EL (cell line): ENCODE results near the gene JAM2.
A peak's percentile ranks its signal among the peaks of the same experiment; 100 is the strongest.
"Not testable (repeated sequence)": the region's sequence is repeated elsewhere in the genome, so short reads cannot be mapped to it uniquely, and the experiment has no call there.

Source experiments
- DNase-seq: peaks from one replicate; pipeline ENCODE4 v3.0.0-alpha.2; 2016

The JAM2 gene

DNA sequence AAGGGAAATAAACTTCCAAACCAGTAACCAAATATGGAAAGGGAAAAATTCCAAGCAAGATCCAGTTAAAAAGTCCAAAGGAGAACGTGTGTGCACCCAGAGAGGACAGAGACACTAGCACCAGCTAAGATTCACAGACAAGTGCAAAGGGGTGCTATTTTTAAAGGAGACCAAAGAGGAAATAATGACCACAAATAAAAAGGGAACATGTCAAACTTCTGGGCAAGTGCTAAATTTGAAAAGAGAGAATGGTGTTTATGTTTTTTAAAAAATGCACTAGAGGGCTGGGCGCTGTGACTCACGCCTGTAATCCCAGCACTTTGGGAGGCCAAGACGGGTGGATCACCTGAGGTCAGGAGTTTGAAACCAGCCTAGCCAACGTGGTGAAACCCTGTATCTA is 8.6 kb downstream of the JAM2 start:
- no peak for DNase-seq

- DNase-seq: no peak
Observed at GRCh38 chr21:25649146-25649545, 10.1 kb downstream of the JAM2 start.

- no peak for DNase-seq
Observed at GRCh38 chr21:25656412-25656811, 17.4 kb downstream of the JAM2 start.

DNA sequence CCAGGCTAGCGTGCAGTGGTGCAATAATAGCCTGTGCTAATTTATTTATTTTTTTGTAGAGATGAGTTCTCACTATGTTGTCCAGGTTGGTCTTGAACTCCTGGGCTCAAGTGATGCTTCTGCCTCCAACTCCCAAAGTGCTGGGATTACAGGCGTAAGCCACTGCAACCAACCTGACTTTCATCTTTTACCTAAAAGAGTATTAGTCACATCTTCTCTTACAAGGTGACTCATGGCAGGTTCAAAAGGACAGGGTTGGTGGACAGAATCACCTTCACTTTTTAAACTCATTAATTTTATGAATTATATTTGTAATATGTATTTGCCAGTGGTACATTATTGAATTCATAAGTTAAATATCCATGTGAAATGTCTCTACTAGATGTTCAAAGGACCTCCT is 18.1 kb downstream of the JAM2 start:
- no peak for DNase-seq

DNA sequence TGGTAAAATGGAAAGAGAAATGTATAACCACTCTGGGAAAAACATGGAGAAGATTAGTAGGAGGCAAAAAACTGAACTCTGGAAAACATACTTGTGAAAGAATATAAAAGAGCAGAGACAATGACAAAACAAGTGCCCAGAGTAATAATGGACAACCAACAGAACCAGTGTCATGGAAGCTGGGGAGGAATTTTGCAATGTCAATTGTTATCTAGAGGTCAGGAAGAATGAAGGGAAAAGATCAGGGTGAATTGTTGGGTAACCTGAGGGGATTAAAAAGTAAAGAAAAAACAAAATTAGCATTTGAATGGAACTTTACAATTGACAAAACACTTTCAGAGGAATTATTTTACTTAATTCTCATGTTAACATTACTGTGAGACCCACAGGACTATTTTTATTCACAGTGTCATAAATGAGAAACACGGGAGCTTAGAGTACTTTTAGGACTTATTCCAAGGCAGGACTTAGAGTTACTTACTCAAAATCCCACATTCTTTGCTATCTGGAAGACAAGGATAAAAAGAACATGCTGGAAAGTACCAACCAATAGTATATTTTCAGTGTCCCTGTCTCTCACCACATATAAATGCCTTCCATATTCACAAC is 19.5 kb downstream of the JAM2 start:
- DNase-seq: no peak

DNA sequence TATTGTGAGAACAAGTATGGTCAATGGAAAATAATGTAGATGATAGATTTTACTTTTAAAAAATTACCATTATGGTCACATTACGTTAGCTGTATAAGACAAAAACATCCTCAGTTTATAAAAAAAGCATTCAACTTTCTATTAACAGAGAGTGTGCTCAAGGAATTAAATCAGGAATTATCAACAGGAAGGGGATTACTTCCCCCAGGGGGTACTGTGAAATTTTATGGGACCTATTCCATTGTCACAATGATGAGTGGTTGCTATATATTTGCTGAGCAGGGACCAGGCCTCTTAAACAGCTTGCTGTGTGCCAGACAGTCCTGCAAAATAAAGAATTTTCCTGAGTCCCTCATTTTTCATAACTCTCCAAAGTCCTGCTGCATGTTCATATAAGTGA is 21.2 kb downstream of the JAM2 start:
- no peak for DNase-seq

DNA sequence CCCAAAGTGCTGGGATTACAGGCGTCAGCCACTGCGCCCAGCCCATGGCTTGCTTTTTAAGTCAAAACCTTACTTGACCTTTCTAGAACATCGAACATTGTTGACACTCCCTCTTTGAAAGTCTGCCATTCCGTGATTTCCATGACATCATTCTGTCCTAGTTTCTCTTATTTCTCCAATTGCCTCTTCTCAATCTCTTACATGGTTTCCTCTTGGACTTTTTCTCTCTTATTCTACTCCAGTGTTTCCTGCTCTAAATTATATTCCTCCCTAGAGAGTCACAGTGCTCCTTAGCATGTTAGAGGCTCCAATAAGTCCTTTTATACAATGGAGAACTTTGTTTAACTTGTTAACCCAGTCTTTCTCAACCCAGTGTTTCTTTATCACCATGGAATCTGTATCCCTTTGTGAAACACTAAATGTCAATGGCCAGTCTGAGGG is 25.5 kb downstream of the JAM2 start:
- no peak for DNase-seq

DNA sequence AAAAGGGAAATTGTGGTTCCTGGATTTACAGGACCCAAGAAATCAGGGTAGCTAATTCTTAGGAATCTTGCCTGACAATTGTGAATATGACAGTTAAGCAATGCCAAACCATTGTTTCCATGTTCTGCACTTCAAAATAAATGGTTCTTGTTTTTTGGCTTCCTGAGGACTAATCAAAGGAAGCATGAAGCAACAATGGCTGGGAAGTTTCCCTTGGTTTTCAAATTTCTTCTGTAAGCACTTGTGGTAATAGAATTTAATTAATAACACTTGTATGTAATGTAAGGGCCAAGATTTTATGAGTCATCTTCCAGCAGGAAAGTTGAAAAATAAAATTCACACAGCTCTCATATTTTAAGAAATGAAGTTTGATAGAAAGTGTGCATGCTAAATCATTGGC is 31.7 kb downstream of the JAM2 start:
- peak; percentile 2 for DNase-seq

DNA sequence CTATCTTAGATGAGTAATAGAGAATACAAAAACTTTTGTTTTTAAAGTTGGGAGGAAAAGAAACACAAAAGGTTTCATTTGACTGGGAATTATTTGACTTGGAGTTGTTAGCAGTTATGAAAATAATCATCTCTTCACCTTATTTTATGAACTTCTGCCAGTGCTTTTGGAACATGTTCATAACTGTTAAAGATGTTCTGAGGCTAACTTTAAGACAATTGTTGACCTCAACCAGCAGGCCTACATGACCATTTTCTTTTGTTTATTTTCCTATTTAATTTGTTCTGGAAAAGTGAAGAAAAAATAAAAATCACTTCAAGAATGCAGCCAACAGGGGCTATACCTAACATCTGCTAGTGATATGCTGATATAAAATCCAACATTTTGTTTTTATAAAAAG is 37.4 kb downstream of the JAM2 start:
- no peak for DNase-seq

DNA sequence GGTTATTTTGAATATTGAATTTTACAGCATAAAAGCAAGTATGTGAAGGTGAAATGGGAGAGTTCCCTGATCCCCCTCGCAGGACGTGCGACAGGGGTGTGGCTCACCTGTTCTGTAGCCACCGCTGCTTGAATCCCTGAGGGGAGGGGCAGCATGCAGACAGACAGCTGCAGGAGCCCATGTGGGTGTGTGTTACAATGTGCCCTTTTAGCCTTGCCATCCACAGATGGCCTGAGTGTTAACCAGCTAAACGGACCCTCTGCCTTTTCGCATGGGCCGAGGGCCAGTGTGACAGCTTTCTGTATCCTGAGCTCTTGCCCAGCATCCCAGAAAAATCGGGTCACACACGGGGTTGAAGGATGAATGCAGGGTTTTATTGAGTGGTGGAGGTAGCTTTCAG is 43.3 kb downstream of the JAM2 start:
- DNase-seq: no peak

- no peak for DNase-seq
Observed at GRCh38 chr21:25687787-25688186, 48.7 kb downstream of the JAM2 start.

DNA sequence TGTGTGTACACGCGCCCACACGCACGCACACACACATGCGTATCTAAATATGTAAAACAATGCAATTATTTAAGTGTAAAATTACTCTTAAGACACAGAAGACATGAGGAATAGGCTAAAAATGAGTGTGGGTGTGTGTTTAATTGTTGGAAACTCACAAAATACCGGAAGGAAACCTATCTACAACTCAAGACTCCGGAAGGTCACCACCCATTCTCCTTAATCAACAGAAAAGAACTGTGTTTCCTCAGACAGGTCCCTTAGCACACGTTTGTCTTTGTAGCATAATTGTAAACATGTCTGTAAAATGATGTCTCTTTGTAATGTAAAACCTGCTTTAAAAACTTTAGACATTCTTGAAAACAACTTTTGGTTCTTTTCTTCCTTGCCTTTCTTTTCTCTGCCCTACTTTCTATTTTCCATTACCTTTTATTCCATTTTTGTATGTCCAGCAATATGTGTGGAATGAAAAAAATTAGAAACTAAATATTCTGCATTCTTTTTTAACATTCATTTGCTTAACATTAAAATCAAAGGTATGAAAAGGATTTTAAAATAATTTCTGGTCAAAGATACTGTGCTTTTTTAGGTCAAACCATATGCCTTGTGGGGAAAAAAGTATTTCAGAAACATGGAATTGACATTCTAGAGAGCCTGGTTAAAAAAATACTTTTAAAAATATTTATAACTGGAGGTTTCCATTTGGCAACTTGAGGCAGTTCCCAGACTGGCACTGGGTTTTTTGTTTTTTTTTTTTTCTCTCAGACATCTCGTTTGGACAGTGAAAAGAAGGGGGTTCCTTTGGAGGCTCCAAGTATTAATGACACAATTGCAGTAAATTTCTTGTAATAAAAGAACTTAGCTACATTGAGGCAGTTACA is 49.5 kb downstream of the JAM2 start:
- DNase-seq: no peak

DNA sequence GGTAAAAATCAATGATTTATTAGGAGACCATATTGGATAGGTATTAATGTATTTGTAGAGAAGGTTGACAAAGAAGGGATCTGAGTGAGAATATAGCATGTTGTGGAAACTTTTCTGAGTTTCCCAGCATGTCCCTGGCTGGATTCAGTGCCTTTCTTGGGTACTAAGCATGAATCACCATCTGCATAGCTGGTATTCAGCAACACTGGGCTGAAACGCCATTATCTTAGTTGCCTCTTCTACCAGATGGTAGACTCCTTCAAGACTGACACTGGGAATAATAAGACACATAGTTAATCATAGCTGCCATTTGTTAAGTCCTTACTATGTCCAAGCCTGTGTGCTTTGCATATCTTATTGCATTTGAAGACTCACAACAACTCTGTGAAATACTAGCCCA is 50.2 kb downstream of the JAM2 start:
- DNase-seq: no peak

DNA sequence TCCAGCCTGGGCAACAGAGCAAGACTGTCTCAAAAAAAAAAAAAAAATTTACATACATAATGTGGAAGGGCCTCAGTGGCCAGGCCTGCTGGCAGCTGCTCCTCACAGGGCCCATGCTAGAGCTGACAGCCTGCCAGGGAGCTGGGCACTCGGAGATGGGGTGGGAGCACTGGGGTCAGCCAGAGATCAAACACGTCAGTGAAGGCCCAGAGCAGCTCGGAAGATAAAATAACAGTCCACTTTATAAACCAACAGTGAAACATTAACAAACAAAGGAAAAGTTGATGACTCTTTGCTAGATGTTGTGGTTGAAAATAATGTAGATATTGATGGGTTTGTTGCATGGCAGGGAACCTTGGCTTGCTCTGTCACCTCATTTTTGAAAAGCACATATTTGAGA is 52.9 kb downstream of the JAM2 start:
- no peak for DNase-seq

- not testable (repeated sequence) for DNase-seq
Observed at GRCh38 chr21:25695461-25695860, 56.4 kb downstream of the JAM2 start.

- no peak for DNase-seq
Observed at GRCh38 chr21:25700741-25701140, 61.7 kb downstream of the JAM2 start.

DNA sequence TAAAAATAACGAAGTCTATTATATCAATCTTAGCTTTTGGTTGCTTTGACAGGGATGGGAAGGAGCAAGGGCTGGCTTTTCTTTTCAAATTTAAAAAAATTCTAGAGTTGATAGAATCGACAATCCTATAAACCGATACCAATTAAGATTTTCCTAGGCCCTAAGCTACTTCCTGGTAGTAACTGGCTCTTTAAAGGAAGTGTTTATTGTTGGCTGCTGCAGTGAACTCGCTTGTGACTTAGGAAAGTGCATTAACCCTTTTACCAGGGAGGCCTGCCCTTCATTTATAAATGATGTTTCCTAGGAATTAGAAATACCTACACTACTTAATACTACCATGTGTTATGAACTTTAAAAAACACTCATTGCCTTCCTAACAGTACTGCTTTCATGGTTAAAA is 62.5 kb downstream of the JAM2 start:
- DNase-seq: no peak

- peak; percentile 48 for DNase-seq
Observed at GRCh38 chr21:25708467-25709065, 69.5 kb downstream of the JAM2 start.

DNA sequence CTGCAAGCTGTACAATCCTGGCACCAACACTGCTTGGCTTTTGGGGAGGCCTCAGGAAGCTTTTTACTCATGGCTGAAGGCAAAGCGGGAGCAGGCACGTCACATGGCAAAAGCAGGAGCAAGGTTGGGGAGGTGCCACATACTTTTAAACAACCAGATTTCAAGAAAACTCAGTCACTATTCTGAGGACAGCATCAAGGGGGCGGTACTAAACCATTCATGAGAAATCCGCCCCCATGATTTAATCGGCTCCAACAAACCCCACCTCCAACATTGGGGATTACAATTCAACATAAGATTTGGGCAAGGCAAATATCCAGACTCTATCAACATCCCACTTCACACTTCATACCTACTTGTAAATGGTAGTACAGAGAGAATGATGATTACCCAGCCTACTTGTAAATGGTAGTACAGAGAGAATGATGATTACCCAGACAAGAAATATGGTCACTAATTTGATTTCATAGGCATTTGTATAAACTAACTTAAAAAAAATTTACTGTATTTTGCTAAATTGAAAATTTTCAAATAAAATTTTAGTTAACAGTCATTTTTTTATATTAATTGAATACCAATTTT is 70.7 kb downstream of the JAM2 start:
- DNase-seq: no peak

DNA sequence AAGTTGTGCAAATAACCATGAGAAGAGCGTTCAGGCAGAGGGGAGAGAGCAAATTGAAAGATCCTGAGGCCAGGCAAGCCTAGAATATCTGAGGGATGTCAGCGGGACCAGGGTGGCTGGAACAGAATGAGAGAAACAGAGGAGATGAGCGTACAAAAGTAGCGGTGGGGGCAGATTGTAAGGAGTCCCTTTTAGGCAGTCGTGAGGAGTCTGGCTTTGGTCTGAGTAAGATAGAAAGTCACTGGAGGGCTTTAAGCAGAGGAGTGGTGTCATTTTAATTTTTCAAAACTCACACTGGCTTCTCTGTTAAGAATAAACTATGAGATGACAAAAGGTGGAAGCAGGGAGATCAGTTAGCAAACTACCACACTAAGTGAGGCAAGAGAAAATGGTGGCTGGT is 71.5 kb downstream of the JAM2 start:
- no peak for DNase-seq

DNA sequence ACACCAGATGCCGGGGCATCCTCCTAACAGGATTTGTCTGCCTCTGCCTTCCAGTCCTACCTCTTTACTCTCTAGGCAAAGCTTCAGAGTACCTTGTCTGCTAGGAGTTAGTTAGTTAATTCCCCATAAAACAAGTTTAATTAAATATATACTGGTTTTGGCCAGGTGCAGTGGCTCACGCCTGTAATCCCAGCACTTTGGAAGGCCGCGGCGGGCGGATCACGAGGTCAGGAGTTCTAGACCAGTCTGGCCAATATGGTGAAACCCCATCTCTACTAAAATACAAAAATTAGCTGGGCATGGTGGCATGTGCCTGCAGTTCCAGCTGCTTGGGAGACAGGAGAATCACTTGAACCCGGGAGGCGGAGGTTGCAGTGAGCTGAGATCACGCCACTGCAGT is 75.0 kb downstream of the JAM2 start:
- not testable (repeated sequence) for DNase-seq

GRCh38 chr21:25717491-25718147 is 78.6 kb downstream of the JAM2 start:
- DNase-seq: peak; percentile 26

DNA sequence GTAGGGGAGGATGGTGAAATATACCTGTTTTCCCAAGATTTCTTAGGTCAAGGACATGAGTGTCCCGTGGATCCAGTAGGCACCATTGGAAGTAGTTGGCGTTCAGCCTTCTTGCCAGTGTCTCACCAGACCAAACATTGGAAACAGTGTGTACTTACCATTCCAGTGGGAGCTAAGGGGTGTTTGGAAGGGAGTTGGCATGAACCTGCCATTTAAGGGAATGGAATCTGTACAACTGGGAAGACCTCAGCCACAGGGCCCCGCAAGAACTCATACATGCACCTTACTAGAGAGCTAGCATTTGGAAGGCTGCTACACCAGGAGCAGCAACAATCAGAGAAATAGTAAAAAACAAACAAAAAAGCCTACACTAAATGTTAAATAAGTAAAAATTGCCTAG is 82.9 kb downstream of the JAM2 start:
- DNase-seq: no peak
